Activated effector memory CD4-positive, alpha-beta T cell treated with anti-CD3 and anti-CD28 coated beads, Interleukin-2, amount 50 U/mL, for 16 hours (primary cell): ENCODE results near the gene PRIMPOL.
A peak's percentile ranks its signal among the peaks of the same experiment; 100 is the strongest.
"Not testable (repeated sequence)": the region's sequence is repeated elsewhere in the genome, so short reads cannot be mapped to it uniquely, and the experiment has no call there.

Experiments
- DNase-seq: peaks from one replicate; pipeline ENCODE4 v3.0.0-alpha.2; 2020

PRIMPOL gene, protein sequence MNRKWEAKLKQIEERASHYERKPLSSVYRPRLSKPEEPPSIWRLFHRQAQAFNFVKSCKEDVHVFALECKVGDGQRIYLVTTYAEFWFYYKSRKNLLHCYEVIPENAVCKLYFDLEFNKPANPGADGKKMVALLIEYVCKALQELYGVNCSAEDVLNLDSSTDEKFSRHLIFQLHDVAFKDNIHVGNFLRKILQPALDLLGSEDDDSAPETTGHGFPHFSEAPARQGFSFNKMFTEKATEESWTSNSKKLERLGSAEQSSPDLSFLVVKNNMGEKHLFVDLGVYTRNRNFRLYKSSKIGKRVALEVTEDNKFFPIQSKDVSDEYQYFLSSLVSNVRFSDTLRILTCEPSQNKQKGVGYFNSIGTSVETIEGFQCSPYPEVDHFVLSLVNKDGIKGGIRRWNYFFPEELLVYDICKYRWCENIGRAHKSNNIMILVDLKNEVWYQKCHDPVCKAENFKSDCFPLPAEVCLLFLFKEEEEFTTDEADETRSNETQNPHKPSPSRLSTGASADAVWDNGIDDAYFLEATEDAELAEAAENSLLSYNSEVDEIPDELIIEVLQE

DNA sequence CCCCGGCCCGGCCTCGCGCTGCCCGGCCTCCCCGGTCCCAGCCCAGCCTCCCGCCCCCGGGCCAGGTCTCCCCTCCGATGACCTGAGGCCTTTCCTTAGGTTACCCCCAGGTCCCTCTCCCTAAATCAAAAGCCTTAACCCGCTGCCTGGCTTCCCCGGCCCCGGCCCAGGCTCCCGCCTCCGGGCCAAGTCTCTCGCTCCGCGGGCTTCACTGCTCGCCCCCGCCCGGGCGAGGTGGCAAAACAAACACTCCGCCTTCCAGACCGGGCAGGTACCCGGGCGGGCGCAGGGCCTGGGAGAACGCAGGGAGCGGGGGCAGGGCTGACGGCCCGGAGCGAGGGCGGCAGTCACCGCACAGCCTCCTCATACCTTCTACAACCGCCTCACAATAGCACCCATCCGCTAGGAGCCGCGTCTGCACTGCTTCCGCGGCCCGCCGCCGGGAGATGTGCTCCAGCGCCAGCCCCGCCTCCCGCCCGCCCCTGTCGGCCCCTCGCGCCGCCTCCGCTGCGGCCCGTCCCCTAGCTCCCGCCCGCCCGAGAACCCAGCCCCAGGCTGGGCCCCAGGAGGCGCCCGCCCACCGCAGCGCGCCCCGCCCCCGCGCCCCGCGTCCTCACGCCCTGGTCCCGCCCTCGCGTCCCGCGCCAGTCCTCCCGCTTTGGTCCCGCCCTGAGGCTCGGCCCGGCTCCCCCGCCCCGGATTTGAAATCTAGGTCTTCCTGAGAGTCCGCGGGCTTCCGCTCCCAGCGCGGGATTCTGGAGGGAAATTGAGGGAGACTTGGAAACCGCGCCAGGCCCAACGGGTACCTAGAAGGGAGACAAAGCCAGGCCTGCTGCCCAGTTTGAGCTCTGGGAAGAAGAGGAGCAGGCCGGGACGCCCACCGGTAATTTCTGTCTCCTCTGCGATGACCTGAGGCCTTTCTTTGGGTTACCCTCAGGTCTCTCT is at the start of gene PRIMPOL, which contains the start of gene CASP3:
Gene PRIMPOL, plus strand, starts transcription at position 713 of the 945 bp plus-strand sequence. CDS start 7,403 bp downstream, outside the sequence.
Gene CASP3, minus strand, starts transcription at position 422 of the 945 bp plus-strand sequence. CDS start 10,994 bp downstream, outside the sequence.
- peak; percentile 98 for DNase-seq

- DNase-seq: not testable (repeated sequence)
Observed at GRCh38 chr4:184600982-184601381, 48.6 kb upstream of the PRIMPOL start.

- DNase-seq: not testable (repeated sequence)
Observed at GRCh38 chr4:184602857-184603256, 46.7 kb upstream of the PRIMPOL start.

DNA sequence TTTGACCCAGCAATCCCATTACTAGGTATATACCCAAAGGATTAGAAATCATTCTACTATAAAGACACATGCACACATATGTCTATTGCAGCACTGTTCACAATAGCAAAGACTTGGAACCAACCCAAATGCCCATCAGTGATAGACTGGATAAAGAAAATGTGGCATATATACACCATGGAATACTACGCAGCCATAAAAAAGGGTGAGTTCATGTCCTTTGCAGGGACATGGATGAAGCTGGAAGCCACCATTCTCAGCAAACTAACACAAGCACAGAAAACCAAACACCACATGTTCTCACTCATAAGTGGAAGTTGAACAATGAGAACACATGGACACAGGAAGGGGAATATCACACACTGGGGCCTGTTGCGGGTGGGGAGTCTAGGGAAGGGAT is 42.1 kb upstream of the PRIMPOL start:
- DNase-seq: not testable (repeated sequence)

DNA sequence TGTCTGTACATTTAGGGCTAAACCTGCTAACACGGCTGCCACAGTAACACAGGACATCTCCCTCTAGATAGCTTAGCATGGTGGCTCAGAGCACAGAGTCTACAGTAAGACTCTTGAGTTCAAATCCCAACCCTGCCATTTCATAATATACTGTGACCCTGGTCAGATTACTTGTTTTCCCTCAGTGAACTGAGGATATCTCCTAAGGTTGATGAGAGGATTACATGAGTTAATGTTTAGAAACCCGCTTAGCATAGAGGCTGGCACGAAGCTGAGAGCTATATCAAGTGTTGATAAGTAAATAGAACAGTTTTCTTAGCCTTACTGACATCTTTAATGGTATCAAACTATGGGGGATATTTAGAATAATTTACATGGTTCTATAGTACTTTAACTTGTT is 37.5 kb upstream of the PRIMPOL start:
- DNase-seq: no peak

DNA sequence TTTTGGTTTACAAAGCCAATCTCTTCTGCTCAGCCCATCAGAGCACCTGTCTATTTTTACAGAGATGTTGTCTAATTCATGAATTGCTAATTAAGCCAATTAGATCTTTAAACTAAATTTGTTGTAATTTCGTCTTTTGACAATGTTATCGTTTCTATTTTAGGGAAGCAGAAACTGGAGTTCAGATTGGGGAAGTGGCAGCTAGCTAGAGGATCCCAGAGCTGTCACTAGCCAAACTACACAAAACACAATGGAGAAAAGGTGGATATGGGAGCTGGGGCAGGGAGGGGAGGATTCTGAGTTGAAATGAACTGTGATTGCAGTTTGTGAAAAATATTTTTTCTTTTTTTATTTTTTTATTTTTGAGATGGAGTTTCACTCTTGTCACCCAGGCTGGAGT is 36.1 kb upstream of the PRIMPOL start:
- DNase-seq: no peak

GRCh38 chr4:184614509-184614908 is 35.0 kb upstream of the PRIMPOL start:
- DNase-seq: no peak

DNA sequence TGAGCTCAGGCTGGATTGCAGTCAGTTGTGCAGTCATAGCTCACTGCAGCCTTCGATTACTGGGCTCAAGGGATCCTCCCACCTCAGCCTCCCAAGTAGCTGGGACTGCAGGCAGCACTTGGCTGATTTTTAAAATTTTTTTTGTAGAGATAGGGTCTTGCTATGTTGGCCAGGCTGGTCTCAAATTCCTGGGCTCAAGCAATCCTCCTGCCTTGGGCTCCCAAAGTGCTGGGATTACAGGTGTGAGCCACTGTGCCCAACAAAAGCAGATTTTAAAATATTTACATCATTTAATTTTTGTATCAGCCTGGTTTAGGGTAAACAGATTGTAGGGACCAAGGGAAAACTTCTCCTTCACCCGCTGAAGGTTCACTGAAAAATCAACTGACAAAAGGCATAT is 33.4 kb upstream of the PRIMPOL start:
- DNase-seq: not testable (repeated sequence)

GRCh38 chr4:184616633-184617551 is 32.6 kb upstream of the PRIMPOL start:
- DNase-seq: no peak

- DNase-seq: no peak
Observed at GRCh38 chr4:184617600-184618196, 31.8 kb upstream of the PRIMPOL start.

GRCh38 chr4:184620212-184620867 is 29.2 kb upstream of the PRIMPOL start:
- DNase-seq: no peak

DNA sequence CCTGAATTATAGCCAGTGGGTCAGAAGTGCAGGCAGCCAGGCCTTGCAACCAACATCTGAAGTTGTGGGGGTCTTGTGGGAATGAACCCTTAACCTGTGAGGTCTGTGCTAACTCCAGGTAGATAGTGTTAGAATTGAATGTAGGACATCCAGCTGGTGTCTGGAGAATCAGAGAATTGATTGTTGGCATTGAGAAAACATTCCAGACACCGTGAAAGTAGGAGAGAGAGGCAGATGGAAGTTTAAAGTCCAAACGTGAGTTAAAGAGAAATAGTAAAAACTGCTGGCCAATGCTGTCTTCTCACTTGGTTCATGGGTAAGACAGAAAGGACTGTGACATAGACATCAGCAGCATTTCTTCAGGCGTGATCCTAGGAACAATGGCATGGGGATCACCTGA is 28.0 kb upstream of the PRIMPOL start:
- no peak for DNase-seq

DNA sequence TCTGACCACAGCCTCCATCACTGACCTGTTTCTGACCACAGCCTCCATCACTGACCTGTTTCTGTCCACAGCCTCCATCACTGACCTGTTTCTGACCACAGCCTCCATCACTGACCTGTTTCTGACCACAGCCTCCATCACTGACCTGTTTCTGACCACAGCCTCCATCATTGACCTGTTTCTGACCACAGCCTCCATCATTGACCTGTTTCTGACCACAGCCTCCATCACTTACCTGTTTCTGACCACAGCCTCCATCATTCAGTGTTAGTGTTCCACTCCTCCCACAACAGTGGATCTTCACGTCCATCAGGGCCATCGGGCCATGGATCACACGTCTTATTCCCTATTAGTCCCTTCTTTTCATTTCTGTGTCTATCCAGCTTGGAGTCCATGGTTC is 25.0 kb upstream of the PRIMPOL start:
- not testable (repeated sequence) for DNase-seq

DNA sequence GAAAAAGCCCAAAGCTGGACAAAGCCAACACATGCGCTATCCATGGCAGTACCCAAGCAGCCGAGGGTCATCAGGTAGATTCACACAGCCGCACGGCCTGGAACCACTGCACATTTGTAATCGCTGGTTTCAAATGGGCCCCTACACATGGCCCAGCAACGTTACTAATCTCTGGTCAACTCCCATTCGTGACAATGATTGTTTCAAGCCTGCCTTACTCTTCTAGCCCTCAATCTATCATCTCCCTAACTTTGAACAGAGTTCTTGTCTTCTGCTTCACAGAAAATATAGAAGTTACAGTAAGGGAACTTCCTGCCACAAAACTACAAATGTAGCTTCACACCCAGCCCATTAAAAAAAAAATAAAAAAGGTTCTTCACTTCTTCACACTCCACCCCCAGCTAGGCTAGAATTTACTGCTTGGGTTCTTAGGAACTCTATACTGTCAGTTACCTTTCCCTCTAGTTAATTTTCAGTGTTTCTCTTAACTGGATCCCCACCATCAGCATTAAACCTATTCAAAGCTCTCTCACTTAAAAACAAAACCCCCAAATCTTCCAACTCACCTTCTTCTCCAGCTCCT is 24.5 kb upstream of the PRIMPOL start:
- DNase-seq: no peak

DNA sequence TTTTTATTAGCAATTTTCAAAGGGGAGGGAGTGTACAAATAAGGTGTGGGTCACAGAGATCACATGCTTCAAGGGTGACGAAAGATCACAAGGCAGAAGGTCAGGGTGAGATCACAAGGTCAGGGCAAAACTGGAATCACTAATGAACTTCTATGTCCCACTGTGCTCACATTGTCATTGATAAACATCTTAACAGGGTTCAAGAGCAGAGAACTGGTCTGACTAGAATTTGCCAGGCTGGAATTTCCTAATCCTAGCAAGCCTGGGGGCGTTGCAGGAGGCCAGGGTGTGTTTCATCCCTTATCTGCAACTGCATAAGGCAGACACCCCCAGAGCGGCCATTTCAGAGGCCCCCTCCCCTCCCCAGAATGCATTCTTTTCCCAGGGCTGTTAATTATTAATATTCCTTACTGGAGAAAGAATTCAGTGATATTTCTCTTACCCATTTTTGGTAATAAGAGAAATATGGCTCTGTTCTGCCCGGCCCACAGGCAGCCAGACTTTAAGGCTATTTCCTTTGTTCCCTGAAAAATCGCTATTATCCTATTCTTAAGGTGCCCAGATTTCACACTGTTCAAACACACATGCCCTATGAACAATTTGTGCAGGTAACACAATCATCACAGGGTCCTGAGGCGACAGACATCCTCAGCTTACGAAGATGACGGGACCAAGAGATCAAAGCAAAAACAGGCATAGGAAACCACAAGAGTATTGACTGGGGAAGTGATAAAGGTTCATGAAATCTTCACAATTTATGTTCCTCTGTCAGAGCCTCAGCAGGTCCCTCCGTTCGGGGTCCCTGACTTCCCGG is 23.5 kb upstream of the PRIMPOL start:
- DNase-seq: not testable (repeated sequence)

DNA sequence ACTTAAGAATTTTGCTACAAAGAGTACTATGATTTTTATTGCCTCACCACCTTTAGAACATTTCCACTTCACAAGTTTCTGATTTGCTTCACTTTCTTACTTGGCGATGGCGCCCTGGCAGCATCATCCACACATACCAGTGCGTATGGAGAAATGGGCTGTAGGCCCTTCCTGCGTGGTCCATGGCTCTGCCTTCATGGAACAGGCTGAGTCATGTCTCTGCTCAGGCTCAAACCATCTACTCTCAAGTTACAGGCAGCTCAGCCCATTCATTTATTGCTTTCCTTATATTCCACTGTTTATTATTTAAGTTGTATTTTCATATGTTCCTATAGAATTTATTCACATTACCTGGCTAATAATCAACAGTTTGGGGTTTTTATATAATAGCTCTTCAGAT is 21.4 kb upstream of the PRIMPOL start:
- no peak for DNase-seq

- no peak for DNase-seq
Observed at GRCh38 chr4:184632842-184633241, 16.7 kb upstream of the PRIMPOL start.

GRCh38 chr4:184635381-184635780 is 14.2 kb upstream of the PRIMPOL start:
- no peak for DNase-seq

GRCh38 chr4:184636144-184636543 is 13.4 kb upstream of the PRIMPOL start:
- no peak for DNase-seq

DNA sequence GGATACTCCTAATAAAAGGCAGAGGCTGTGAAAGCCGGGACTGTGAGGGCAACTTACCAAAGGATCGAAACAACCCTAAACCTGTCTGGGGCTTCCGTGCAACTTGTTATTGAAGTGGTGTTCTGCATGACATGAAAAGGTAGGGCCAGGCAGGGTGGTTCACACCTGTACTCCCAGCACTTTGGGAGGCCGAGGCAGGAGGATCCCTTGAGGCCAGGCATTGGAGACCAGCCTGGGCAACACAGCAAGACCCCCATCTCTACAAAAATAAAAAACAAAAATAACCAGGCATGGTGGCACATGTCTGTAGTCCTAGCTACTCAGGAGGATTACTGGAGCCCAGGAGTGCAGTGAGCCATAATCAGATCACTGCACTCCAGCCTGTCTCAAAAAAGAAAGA is 12.6 kb upstream of the PRIMPOL start:
- DNase-seq: no peak
